Activated CD8-positive, alpha-beta T cell treated with anti-CD3 and anti-CD28 coated beads for 36 hours (primary cell): Measurements from ENCODE around the gene HTR3C. TPM values are rescaled to one million over a fixed set of nuclear protein-coding genes. Genes with fewer than 3 reads are reported as not detected.

ENCODE experiments used
- ATAC-seq: fragments of 200-7000 bp; cut with Tn5 transposase; one replicate; pipeline ENCODE4 v1.10.0; 2021; ENCODE audit warnings: mild to moderate bottlenecking, moderate library complexity
- CTCF ChIA-PET: fragments of 350-600 bp; sonication (Branson Sonifier 250); formaldehyde crosslinking; loops from one replicate; lab custom pipeline; 2021; ENCODE audit warnings: antibody characterized with exemption; lab: Charles Lee
- POLR2A ChIA-PET: fragments of 350-600 bp; sonication (Branson Sonifier 250); formaldehyde crosslinking; loops from one replicate; lab custom pipeline; 2021; ENCODE audit warnings: antibody characterized with exemption; lab: Charles Lee
- DNase-seq: peaks from one replicate; pipeline ENCODE4 v3.0.0-alpha.2; 2020
- H3K27ac Mint-ChIP-seq: one replicate; pipeline ENCODE4 v1.8.0; 2021; ENCODE audit warnings: mild to moderate bottlenecking, mixed read lengths
- H3K27me3 Mint-ChIP-seq: one replicate; pipeline ENCODE4 v1.8.0; 2021; ENCODE audit warnings: mixed read lengths
- H3K36me3 Mint-ChIP-seq: one replicate; pipeline ENCODE4 v1.8.0; 2021; ENCODE audit warnings: low read depth, mixed read lengths
- H3K4me1 Mint-ChIP-seq: one replicate; pipeline ENCODE4 v1.8.0; 2021; ENCODE audit warnings: low read depth, mixed read lengths
- H3K4me3 Mint-ChIP-seq: one replicate; pipeline ENCODE4 v1.8.0; 2021; ENCODE audit warnings: mild to moderate bottlenecking, moderate library complexity, mixed read lengths
- H3K9me3 Mint-ChIP-seq: one replicate; pipeline ENCODE4 v1.8.0; 2021; ENCODE audit warnings: mixed read lengths
- CTCF ChIP-seq: fragments of 200-600 bp; IDR thresholded peaks from one replicate; pipeline ENCODE4 v1.8.0; 2022; ENCODE audit warnings: antibody characterized with exemption, mild to moderate bottlenecking
- intact Hi-C: fragments of 100-400 bp; cut with micrococcal nuclease; formaldehyde crosslinking; loops from one replicate; pipeline ENCODE4 v1.10.0; 2022
- total RNA-seq, 2 experiments: library from RNA; stranded (reverse); gene quantifications; one replicate each; pipeline ENCODE4 v1.2.3, GENCODE V29; 2021

The HTR3C gene
- total RNA-seq, 2 experiments from 2014 or later: not detected

GRCh38 chr3:184016169-184016570 is 36.7 kb upstream of the HTR3C start:
- CTCF ChIA-PET: interaction anchor here (0.9 to 2.4 kb wide), 10 partner anchors 9 to 234 kb away, joined by 3 to 8 read pairs (median 4); partner anchors contain the start of genes EEF1AKMT4 and PARL
- DNase-seq (no peak), ATAC-seq (no peak)

GRCh38 chr3:184016811-184017671 is 35.8 kb upstream of the HTR3C start:
- H3K4me3 Mint-ChIP-seq: peak overlapping the region; percentile 94
- CTCF ChIA-PET: interaction anchor here (0.9 to 2.4 kb wide), 18 partner anchors 10 to 294 kb away, joined by 3 to 14 read pairs (median 4); partner anchors contain the start of genes EEF1AKMT4 and EIF2B5
- H3K9me3 Mint-ChIP-seq: no peaks in the 10 kb centered on the region
- peak overlapping the region; percentile 82 for H3K27ac Mint-ChIP-seq
- POLR2A ChIA-PET: interaction anchor here (0.9 kb wide), 1 partner anchor 298 kb away, joined by 3 read pairs; no protein-coding TSS in a partner anchor
- TF ChIP-seq CTCF: peak; percentile 99
- H3K27me3 Mint-ChIP-seq: peaks cover 10% of the 10 kb centered on the region
- DNase-seq (peak; percentile 46), ATAC-seq (peak; percentile 71)
- H3K4me1 Mint-ChIP-seq: peaks cover 20% of the 10 kb centered on the region
- H3K36me3 Mint-ChIP-seq: peaks cover 11% of the 10 kb centered on the region
- intact Hi-C loops: loop anchor here (5.0 kb wide), 1 partner anchor 120 kb away; no protein-coding TSS in a partner anchor

More at GRCh38 chr3:184016169-184016570, 36.7 kb upstream of the HTR3C start:
- POLR2A ChIA-PET: no interaction called here
- no peak for TF ChIP-seq CTCF
- Mint-ChIP-seq H3K4me1 (peaks cover 20% of the 10 kb centered on the region), H3K36me3 (peaks cover 11% of the 10 kb centered on the region), H3K4me3 (peak overlapping the region; percentile 94), H3K27ac (no peak overlapping the region), H3K27me3 (peaks cover 7% of the 10 kb centered on the region), H3K9me3 (no peaks in the 10 kb centered on the region)
- intact Hi-C loops: loop anchor here (5.0 kb wide), 1 partner anchor 119 kb away; no protein-coding TSS in a partner anchor

- Mint-ChIP-seq H3K27me3 (peaks cover 10% of the 10 kb centered on the region), H3K9me3 (no peaks in the 10 kb centered on the region), H3K27ac (peak within 1 kb of the TSS; percentile 82), H3K4me1 (peaks cover 22% of the 10 kb centered on the region), H3K36me3 (peaks cover 5% of the 10 kb centered on the region), H3K4me3 (peak within 1 kb of the TSS; percentile 94)
- intact Hi-C loops: loop anchor here (5.0 kb wide), 1 partner anchor 121 kb away; no protein-coding TSS in a partner anchor
- CTCF ChIA-PET: interaction anchor here (0.6 to 1.9 kb wide), 18 partner anchors 8 to 293 kb away, joined by 3 to 14 read pairs (median 4); partner anchors contain the start of genes EIF2B5 and PARL
- TF ChIP-seq CTCF: peak; percentile 85
- POLR2A ChIA-PET: interaction anchor here (0.6 to 1.0 kb wide), 3 partner anchors 9 to 297 kb away, joined by 3 read pairs; partner anchors contain the start of gene EIF2B5
- peak; percentile 89 for DNase-seq
- ATAC-seq: peak; percentile 97
These were observed 35.0 kb upstream of the HTR3C start, which contains the start of gene ABCC5 for GRCh38 chr3:184017672-184018423. ABCC5 (minus strand) TSS chr3:184017884; CDS start chr3:184014392, 3,492 bp downstream.

GRCh38 chr3:184018424-184018973 is 34.3 kb upstream of the HTR3C start:
- H3K36me3 Mint-ChIP-seq: peaks cover 3% of the 10 kb centered on the region
- ChIA-PET POLR2A (interaction anchor here (1.0 kb wide), 1 partner anchor 8 kb away, joined by 3 read pairs; no protein-coding TSS in a partner anchor), CTCF (interaction anchor here (0.6 to 1.9 kb wide), 18 partner anchors 9 to 293 kb away, joined by 3 to 14 read pairs (median 4); partner anchors contain the start of genes EIF2B5 and PARL)
- H3K4me3 Mint-ChIP-seq: peak overlapping the region; percentile 94
- peaks cover 10% of the 10 kb centered on the region for H3K27me3 Mint-ChIP-seq
- intact Hi-C loops: loop anchor here (5.0 kb wide), 1 partner anchor 121 kb away; no protein-coding TSS in a partner anchor
- no peak for TF ChIP-seq CTCF
- peak overlapping the region; percentile 82 for H3K27ac Mint-ChIP-seq
- ATAC-seq (no peak), DNase-seq (no peak)
- no peaks in the 10 kb centered on the region for H3K9me3 Mint-ChIP-seq
- H3K4me1 Mint-ChIP-seq: peaks cover 22% of the 10 kb centered on the region
